Activated CD8-positive, alpha-beta memory T cell treated with anti-CD3 and anti-CD28 coated beads, Interleukin-2, amount 50 U/mL, for 4 hours (primary cell): ENCODE results near the gene VAV2.

ENCODE experiments used
- DNase-seq: peaks from one replicate; pipeline ENCODE4 v3.0.0-alpha.2; 2020

The VAV2 gene

DNA sequence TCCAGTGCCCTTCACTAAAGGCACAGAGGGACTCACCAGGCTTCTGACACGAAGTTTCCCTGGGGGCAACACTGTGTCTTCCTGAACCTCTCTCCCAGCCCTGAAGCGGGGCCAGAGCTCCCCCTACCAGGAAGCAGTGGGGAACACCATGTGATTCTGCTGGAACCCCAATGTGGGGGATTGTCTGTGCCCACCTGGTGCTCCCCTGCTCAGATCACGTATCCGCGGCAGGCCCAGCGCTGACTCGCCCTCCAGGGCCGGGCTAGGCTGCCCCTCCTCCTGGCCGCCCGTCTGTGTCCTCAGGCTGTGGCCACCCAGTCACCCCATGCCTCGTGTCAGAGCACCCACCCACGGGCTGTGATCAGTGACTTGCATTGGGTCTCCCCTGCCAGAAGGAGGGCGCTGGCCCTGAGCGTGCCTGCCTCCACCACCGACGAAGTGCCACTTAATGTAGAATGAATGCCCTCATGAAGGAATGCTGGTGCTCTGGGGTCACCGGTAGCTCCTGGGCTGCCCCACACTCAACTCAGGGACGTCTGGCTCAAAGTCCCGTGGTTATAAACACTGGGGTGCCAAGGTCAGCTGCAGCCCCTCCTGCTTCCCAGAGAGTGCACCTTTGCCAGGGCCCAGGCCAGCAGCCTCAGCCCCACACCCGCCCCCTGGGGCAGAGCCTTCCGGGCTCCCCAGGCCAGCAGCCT, 276.1 kb downstream of the VAV2 start:
- peak; percentile 39 for DNase-seq

GRCh38 chr9:133715295-133715865, 276.7 kb downstream of the VAV2 start:
- no peak for DNase-seq

- no peak for DNase-seq
Observed at GRCh38 chr9:133714606-133715294, 277.4 kb downstream of the VAV2 start.

GRCh38 chr9:133713960-133714495, 278.1 kb downstream of the VAV2 start:
- DNase-seq = no peak

DNA sequence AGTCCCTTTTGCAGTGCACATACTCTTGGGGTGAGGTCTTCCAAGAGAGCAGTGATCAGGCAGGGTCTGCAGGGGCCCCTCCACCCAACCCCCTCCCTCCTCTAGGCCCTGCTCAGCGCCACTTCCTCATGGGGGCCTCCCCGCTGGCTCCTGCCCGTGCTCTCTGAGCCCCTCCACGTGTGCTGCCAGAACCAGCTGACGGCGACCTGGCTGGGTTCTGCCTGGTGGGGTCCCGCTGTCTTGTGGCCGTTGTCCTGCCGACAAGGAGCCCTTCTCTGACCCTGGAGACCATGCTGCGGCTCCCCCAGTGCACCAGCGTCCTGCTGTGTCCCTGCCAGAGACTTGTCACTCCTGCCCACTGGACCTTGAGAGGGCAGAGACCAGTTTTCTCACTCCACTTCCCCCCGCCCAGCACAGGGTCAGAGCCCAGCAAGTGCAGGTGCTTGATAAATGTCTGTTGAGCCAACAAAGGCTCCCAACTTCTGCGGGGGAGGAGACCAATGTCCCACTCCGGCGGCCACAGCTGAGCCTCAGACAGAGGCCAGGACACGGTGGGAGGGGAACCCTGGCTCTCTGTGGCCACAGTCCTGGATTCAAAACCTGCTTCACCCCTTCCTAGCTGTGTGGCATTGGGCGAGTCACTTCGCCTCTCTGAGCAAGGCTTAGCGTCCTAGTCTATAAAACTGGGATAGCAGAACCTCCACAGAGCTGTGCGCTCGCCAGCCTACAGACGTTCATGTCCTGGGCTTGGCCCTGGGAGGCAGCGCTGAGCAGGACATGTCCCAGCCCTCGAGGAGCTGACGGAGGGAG, 278.8 kb downstream of the VAV2 start:
- no peak for DNase-seq

- DNase-seq = no peak
Observed at GRCh38 chr9:133712221-133713100, 279.7 kb downstream of the VAV2 start.
